Glutamatergic neuron (in vitro differentiated cells): Measurements from ENCODE around the gene MYCN. TPM values are rescaled to one million over a fixed set of nuclear protein-coding genes. Genes with fewer than 3 reads are reported as not detected.

ENCODE experiments used
- DNase-seq: peaks from one replicate; pipeline ENCODE4 v3.0.0; 2022
- H3K27ac Mint-ChIP-seq: one replicate; pipeline ENCODE4 v1.8.0; 2020; ENCODE audit warnings: mild to moderate bottlenecking, mixed read lengths, inconsistent platforms; ENCODE audit not compliant: unreplicated experiment
- H3K27me3 Mint-ChIP-seq: one replicate; pipeline ENCODE4 v1.8.0; 2020; ENCODE audit warnings: mild to moderate bottlenecking, moderate library complexity, mixed read lengths, inconsistent platforms; ENCODE audit not compliant: unreplicated experiment
- H3K36me3 Mint-ChIP-seq: one replicate; pipeline ENCODE4 v1.8.0; 2020; ENCODE audit warnings: mild to moderate bottlenecking, mixed read lengths, inconsistent platforms; ENCODE audit not compliant: unreplicated experiment
- H3K4me1 Mint-ChIP-seq: one replicate; pipeline ENCODE4 v1.8.0; 2020; ENCODE audit warnings: mild to moderate bottlenecking, low read depth, mixed read lengths, inconsistent platforms; ENCODE audit not compliant: unreplicated experiment
- H3K4me3 Mint-ChIP-seq: one replicate; pipeline ENCODE4 v1.8.0; 2020; ENCODE audit warnings: mild to moderate bottlenecking, mixed read lengths, inconsistent platforms; ENCODE audit not compliant: unreplicated experiment
- H3K9me3 Mint-ChIP-seq: one replicate; pipeline ENCODE4 v1.8.0; 2020; ENCODE audit warnings: mild to moderate bottlenecking, moderate library complexity, mixed read lengths, inconsistent platforms; ENCODE audit not compliant: unreplicated experiment
- CTCF ChIP-seq: fragments of 200-600 bp; sonication (generic); IDR thresholded peaks from one replicate; pipeline ENCODE4 v1.5.0; 2021; ENCODE audit not compliant: partially characterized antibody, unreplicated experiment
- total RNA-seq: library from RNA; stranded (reverse); fragmentation: NEBNext Ultra II Directional; extraction: Animal tissue kit (Norgen Biotek cat#: 25700); gene quantifications from one replicate; pipeline ENCODE4 v1.2.1, GENCODE V29; 2021; ENCODE audit not compliant: unreplicated experiment

The MYCN gene
- total RNA-seq, 1 donor from 2014 or later, result 43.8 TPM

- Mint-ChIP-seq H3K9me3 (no peaks in the 10 kb centered on the region), H3K36me3 (no peaks in the 10 kb centered on the region), H3K4me1 (peaks cover 10% of the 10 kb centered on the region), H3K27ac (no peak overlapping the region), H3K27me3 (peaks cover 4% of the 10 kb centered on the region), H3K4me3 (no peak overlapping the region)
- no peak for TF ChIP-seq CTCF
- DNase-seq, result no peak
These were observed 13.7 kb downstream of the MYCN start for GRCh38 chr2:15953891-15954680.

- Mint-ChIP-seq H3K9me3 (no peaks in the 10 kb centered on the region), H3K4me1 (peaks cover 6% of the 10 kb centered on the region), H3K27me3 (peaks cover 2% of the 10 kb centered on the region), H3K36me3 (no peaks in the 10 kb centered on the region), H3K27ac (no peak overlapping the region), H3K4me3 (no peak overlapping the region)
- DNase-seq, result no peak
- no peak for TF ChIP-seq CTCF
These were observed 14.4 kb downstream of the MYCN start for GRCh38 chr2:15954761-15955160.

GRCh38 chr2:15955232-15955988 is 15.1 kb downstream of the MYCN start:
- no peak for DNase-seq
- H3K4me1 Mint-ChIP-seq, result peaks cover 2% of the 10 kb centered on the region
- H3K27ac Mint-ChIP-seq, result no peak overlapping the region
- H3K4me3 Mint-ChIP-seq, result no peak overlapping the region
- H3K36me3 Mint-ChIP-seq, result no peaks in the 10 kb centered on the region
- no peaks in the 10 kb centered on the region for H3K9me3 Mint-ChIP-seq
- TF ChIP-seq CTCF, result no peak
- no peaks in the 10 kb centered on the region for H3K27me3 Mint-ChIP-seq

DNA sequence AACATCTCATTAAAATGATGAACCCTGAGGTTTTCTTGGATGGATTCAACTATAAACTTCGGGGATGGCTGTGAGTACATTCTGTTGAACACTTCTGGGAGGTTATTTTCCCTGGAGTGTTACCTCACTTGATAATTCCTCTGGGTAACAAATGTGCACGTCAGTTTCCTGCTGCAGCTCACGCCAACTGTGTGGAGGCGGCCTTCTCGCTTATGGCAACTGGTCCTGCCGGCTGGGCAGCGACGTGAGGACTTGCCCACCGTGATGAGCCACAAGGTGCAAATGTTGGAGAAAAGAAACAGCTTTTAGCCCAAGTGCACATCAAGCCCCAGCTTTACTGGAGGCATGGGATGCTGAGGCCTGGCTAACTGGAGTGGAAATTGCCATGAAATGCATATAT is 15.9 kb downstream of the MYCN start:
- H3K4me3 Mint-ChIP-seq, result no peak overlapping the region
- no peak for TF ChIP-seq CTCF
- no peak overlapping the region for H3K27ac Mint-ChIP-seq
- H3K9me3 Mint-ChIP-seq, result no peaks in the 10 kb centered on the region
- H3K27me3 Mint-ChIP-seq, result no peaks in the 10 kb centered on the region
- H3K36me3 Mint-ChIP-seq, result no peaks in the 10 kb centered on the region
- no peak for DNase-seq
- peaks cover 2% of the 10 kb centered on the region for H3K4me1 Mint-ChIP-seq
